Tibial nerve (tissue), 4 donors: ENCODE data around the gene KIF22. TPM values are rescaled to one million over a fixed set of nuclear protein-coding genes. Genes with fewer than 3 reads are reported as not detected.

Experiments used
- DNase-seq, 2 donors: peaks; one replicate each; pipeline ENCODE4 v3.0.0-alpha.2; 2019; ENCODE audit warnings: low spot score in 2 of 2
- H3K27ac ChIP-seq, 4 donors: fragments of 200-600 bp; sonication (generic) in 3 of 4; one replicate each; pipeline ENCODE4 v1.5.1; 2017 to 2019; ENCODE audit warnings: mild to moderate bottlenecking in 1 of 4
- H3K27me3 ChIP-seq, 2 donors: fragments of 200-600 bp; sonication (generic) in 1 of 2; one replicate each; pipeline versions ENCODE4 v1.5.1 to v1.6.0; 2017 to 2019
- H3K36me3 ChIP-seq, 3 donors: fragments of 200-600 bp; sonication (generic); one replicate each; pipeline ENCODE4 v1.5.1; 2018 to 2019
- H3K4me1 ChIP-seq, 4 donors: fragments of 200-600 bp; sonication (generic) in 3 of 4; one replicate each; pipeline ENCODE4 v1.5.1; 2017 to 2019
- H3K4me3 ChIP-seq, 4 donors: fragments of 200-600 bp; sonication (generic) in 3 of 4; one replicate each; pipeline ENCODE4 v1.5.1; 2017 to 2019; ENCODE audit warnings: mild to moderate bottlenecking in 1 of 4, moderate library complexity in 1 of 4
- H3K9me3 ChIP-seq, 4 donors: fragments of 200-600 bp; sonication (generic) in 3 of 4; one replicate each; pipeline ENCODE4 v1.5.1; 2017 to 2019
- EP300 ChIP-seq, 2 donors: sonication (generic); formaldehyde crosslinking; IDR thresholded peaks; one replicate each; pipeline ENCODE4 v1.6.1; 2017; ENCODE audit warnings: antibody characterized with exemption in 2 of 2, mild to moderate bottlenecking in 1 of 2
- POLR2A ChIP-seq, 2 donors: fragments of 450-650 bp; IDR thresholded peaks; one replicate each; pipeline ENCODE4 v1.6.1; 2017; ENCODE audit warnings: antibody characterized with exemption in 2 of 2, mild to moderate bottlenecking in 2 of 2, moderate library complexity in 2 of 2
- WGBS, 2 donors: methylation state at CpG; one replicate each; pipeline ENCODE4 v1.1.5; 2018; 5-methylcytosine and 5-hydroxymethylcytosine counted together
- total RNA-seq, 4 donors: library from RNA; depleted of rRNA; stranded (reverse); fragments of >200 nt; gene quantifications; one replicate each; pipeline ENCODE4 v1.1.0, GENCODE V29; 2016
- TF ChIP-seq, protein P1 (sequence below), 5 experiments: fragments of 200-600 bp in 3 of 5; fragments of 450-650 bp in 2 of 5; sonication (generic) in 3 of 5; IDR thresholded peaks; one replicate each; pipeline ENCODE4 v1.5.1; 2016 to 2019; ENCODE audit warnings: antibody characterized with exemption in 5 of 5, mild to moderate bottlenecking in 3 of 5, moderate library complexity in 2 of 5

The KIF22 gene
- total RNA-seq, 4 donors from 2014 or later, result 19.9 to 42.8 (median 40.5) TPM

GRCh38 chr16:29811896-29812665 lies 21.5 kb downstream of the KIF22 start, which contains the start of gene PRRT2:
Gene PRRT2 (plus strand): TSS chr16:29812193. CDS start chr16:29813055, 862 bp downstream.
- Histone ChIP-seq H3K9me3 (no peaks in the 10 kb centered on the region), H3K36me3 (peaks cover 0 to 20% (median 8%) of the 10 kb centered on the region in 3 donors), H3K4me3 (peak within 1 kb of the TSS; percentile 35 to 70 (median 56)), H3K4me1 (peaks cover 0 to 84% (median 73%) of the 10 kb centered on the region in 4 donors), H3K27ac (peak within 1 kb of the TSS; percentile 81 to 99 (median 94)), H3K27me3 (no peaks in the 10 kb centered on the region)
- 4 to 7% methylated on average over 31 to 52 of the region's 69 CpGs for WGBS, 2 donors
- TF ChIP-seq, protein P1, sequence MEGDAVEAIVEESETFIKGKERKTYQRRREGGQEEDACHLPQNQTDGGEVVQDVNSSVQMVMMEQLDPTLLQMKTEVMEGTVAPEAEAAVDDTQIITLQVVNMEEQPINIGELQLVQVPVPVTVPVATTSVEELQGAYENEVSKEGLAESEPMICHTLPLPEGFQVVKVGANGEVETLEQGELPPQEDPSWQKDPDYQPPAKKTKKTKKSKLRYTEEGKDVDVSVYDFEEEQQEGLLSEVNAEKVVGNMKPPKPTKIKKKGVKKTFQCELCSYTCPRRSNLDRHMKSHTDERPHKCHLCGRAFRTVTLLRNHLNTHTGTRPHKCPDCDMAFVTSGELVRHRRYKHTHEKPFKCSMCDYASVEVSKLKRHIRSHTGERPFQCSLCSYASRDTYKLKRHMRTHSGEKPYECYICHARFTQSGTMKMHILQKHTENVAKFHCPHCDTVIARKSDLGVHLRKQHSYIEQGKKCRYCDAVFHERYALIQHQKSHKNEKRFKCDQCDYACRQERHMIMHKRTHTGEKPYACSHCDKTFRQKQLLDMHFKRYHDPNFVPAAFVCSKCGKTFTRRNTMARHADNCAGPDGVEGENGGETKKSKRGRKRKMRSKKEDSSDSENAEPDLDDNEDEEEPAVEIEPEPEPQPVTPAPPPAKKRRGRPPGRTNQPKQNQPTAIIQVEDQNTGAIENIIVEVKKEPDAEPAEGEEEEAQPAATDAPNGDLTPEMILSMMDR (IDR thresholded peaks at IDR 0.05), result no peak
- TF ChIP-seq EP300 (IDR thresholded peaks at IDR 0.05), result peak in 1 of 2 donors; percentile 7
- peak; percentile 35 to 49 for DNase-seq

DNA sequence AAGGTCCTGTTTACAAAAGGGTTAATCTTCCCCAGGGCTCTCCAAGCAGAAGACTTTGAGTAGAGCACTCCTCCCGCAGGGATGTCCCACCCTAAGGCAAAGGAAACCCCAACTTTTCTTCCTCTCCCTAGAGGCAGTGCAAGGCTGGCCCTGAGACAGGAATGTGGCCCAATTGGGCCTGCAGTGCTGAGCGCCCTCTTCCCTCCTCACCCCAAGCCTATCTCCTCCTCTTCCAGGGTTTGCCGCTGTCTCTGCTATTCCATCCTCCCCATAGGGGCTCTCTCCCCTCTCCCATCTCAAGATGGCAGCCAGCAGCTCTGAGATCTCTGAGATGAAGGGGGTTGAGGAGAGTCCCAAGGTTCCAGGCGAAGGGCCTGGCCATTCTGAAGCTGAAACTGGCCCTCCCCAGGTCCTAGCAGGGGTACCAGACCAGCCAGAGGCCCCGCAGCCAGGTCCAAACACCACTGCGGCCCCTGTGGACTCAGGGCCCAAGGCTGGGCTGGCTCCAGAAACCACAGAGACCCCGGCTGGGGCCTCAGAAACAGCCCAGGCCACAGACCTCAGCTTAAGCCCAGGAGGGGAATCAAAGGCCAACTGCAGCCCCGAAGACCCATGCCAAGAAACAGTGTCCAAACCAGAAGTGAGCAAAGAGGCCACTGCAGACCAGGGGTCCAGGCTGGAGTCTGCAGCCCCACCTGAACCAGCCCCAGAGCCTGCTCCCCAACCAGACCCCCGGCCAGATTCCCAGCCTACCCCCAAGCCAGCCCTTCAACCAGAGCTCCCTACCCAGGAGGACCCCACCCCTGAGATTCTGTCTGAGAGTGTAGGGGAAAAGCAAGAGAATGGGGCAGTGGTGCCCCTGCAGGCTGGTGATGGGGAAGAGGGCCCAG lies 22.4 kb downstream of the KIF22 start:
- H3K4me1 ChIP-seq, result peaks cover 0 to 85% (median 73%) of the 10 kb centered on the region in 4 donors
- H3K27ac ChIP-seq, result peak overlapping the region; percentile 81 to 99 (median 94)
- 56 to 60% methylated on average over 8 of the region's 9 CpGs for WGBS, 2 donors

DNA sequence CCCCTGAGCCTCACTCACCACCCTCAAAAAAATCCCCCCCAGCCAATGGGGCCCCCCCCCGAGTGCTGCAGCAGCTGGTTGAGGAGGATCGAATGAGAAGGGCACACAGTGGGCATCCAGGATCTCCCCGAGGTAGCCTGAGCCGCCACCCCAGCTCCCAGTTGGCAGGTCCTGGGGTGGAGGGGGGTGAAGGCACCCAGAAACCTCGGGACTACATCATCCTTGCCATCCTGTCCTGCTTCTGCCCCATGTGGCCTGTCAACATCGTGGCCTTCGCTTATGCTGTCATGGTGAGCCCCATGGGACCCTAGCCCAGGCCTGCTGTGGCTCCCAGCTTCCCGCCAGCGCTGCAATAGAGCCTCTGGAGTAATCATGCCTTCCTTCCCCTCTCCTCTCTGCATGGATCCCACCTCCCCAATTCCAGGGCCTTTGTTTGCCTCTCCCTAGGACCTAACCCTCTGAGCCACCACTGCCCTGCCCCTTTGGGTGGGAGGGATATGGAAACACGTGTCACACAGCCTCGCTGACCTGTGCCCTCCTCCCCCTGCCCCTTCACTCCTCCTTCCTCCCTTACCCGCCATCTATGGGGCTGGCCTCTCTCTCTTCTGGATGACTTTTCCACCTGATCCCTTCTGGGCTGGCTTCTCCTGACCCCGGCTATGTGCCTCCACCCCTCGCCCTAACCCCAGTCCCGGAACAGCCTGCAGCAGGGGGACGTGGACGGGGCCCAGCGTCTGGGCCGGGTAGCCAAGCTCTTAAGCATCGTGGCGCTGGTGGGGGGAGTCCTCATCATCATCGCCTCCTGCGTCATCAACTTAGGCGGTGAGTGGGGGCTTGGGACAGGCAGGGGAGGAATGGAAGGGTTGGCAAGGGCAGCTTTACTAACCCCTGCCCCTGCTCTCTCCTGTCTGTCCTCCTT lies 23.4 kb downstream of the KIF22 start:
- Histone ChIP-seq H3K36me3 (peaks cover 0 to 26% (median 5%) of the 10 kb centered on the region in 3 donors), H3K9me3 (no peaks in the 10 kb centered on the region), H3K27me3 (no peaks in the 10 kb centered on the region), H3K4me3 (peak overlapping the region in 1 of 4 donors; percentile 71), H3K27ac (peak overlapping the region in 3 of 4 donors; percentile 24 to 99 (median 94)), H3K4me1 (peaks cover 0 to 81% (median 66%) of the 10 kb centered on the region in 4 donors)
- no peak for DNase-seq
- 62 to 67% methylated on average over 23 to 24 of the region's 24 CpGs for WGBS, 2 donors
- TF ChIP-seq, protein P1 (IDR thresholded peaks at IDR 0.05), result no peak
- TF ChIP-seq POLR2A (IDR thresholded peaks at IDR 0.05) (no peak), EP300 (IDR thresholded peaks at IDR 0.05) (no peak)

More for the DNA sequence above, 22.4 kb downstream of the KIF22 start:
- Histone ChIP-seq H3K9me3 (no peaks in the 10 kb centered on the region), H3K27me3 (no peaks in the 10 kb centered on the region), H3K4me3 (peak overlapping the region; percentile 35 to 70 (median 56)), H3K36me3 (peaks cover 0 to 25% (median 8%) of the 10 kb centered on the region in 3 donors)
- TF ChIP-seq, protein P1 (IDR thresholded peaks at IDR 0.05), result no peak
- TF ChIP-seq EP300 (IDR thresholded peaks at IDR 0.05), result no peak
- no peak for TF ChIP-seq POLR2A (IDR thresholded peaks at IDR 0.05)
- DNase-seq, result no peak

- Histone ChIP-seq H3K4me1 (peaks cover 0 to 79% (median 62%) of the 10 kb centered on the region in 4 donors), H3K27ac (peak overlapping the region in 3 of 4 donors; percentile 93 to 99 (median 94)), H3K4me3 (peak overlapping the region in 1 of 4 donors; percentile 71), H3K9me3 (no peaks in the 10 kb centered on the region), H3K27me3 (no peaks in the 10 kb centered on the region), H3K36me3 (peaks cover 0 to 26% (median 0%) of the 10 kb centered on the region in 3 donors)
- 78 to 83% methylated on average over 5 of the region's 5 CpGs for WGBS, 2 donors
- DNase-seq, result no peak
- TF ChIP-seq POLR2A (IDR thresholded peaks at IDR 0.05) (no peak), EP300 (IDR thresholded peaks at IDR 0.05) (no peak)
- TF ChIP-seq, protein P1 (IDR thresholded peaks at IDR 0.05), result no peak
Measured at GRCh38 chr16:29814592-29814991, 24.0 kb downstream of the KIF22 start.
